ENCODE measurements around the gene EIF1AD. TPM values are rescaled to one million over a fixed set of nuclear protein-coding genes. Genes with fewer than 3 reads are reported as not detected.

The EIF1AD gene
- total and polyA plus RNA-seq, 11 donors, result 12.9 to 44.0 (median 20.7) TPM

- H3K27me3 ChIP-seq, result peaks cover 9 to 29% (median 13%) of the 10 kb centered on the region in 9 donors
- TF ChIP-seq POLR2A (IDR thresholded peaks at IDR 0.05) (no peak), CTCF (IDR thresholded peaks at IDR 0.05) (no peak)
These were observed 14.2 kb upstream of the EIF1AD start for GRCh38 chr11:66015936-66016792.

GRCh38 chr11:66015454-66015881 lies 13.5 kb upstream of the EIF1AD start:
- ATAC-seq (peak; percentile 45 to 76 (median 70)), DNase-seq (peak; percentile 52 to 60 (median 55))
- Histone ChIP-seq H3K36me3 (no peaks in the 10 kb centered on the region), H3K27ac (peak overlapping the region in 8 of 12 donors; percentile 19 to 74 (median 38)), H3K9me3 (no peaks in the 10 kb centered on the region), H3K4me3 (no peak overlapping the region), H3K4me1 (peaks cover 0 to 25% (median 7%) of the 10 kb centered on the region in 12 donors), H3K27me3 (peaks cover 9 to 29% (median 16%) of the 10 kb centered on the region in 9 donors)
- TF ChIP-seq POLR2A (IDR thresholded peaks at IDR 0.05) (no peak), CTCF (IDR thresholded peaks at IDR 0.05) (no peak)
- WGBS, 4 donors, result 32 to 53% (median 50%) methylated on average over 6 to 7 of the region's 7 CpGs
- intact Hi-C loops (cut with DNase I), result no loop called here

More at GRCh38 chr11:66015936-66016792, 14.2 kb upstream of the EIF1AD start:
- ATAC-seq (peak in 3 of 4 donors; percentile 7 to 29 (median 8)), DNase-seq (no peak)
- WGBS, 4 donors, result 64 to 80% (median 76%) methylated on average over 17 to 18 of the region's 18 CpGs
- intact Hi-C loops (cut with DNase I), result no loop called here
- no peak overlapping the region for H3K4me3 ChIP-seq
- H3K27ac ChIP-seq, result peak overlapping the region in 5 of 12 donors; percentile 19 to 74 (median 52)
- no peaks in the 10 kb centered on the region for H3K9me3 ChIP-seq
- H3K4me1 ChIP-seq, result peaks cover 0 to 25% (median 7%) of the 10 kb centered on the region in 12 donors
- H3K36me3 ChIP-seq, result no peaks in the 10 kb centered on the region

- Histone ChIP-seq H3K27me3 (peaks cover 9 to 29% (median 16%) of the 10 kb centered on the region in 9 donors), H3K36me3 (no peaks in the 10 kb centered on the region), H3K27ac (peak overlapping the region in 8 of 12 donors; percentile 19 to 74 (median 38)), H3K4me1 (peaks cover 0 to 25% (median 7%) of the 10 kb centered on the region in 12 donors), H3K4me3 (no peak overlapping the region), H3K9me3 (no peaks in the 10 kb centered on the region)
- intact Hi-C loops (cut with DNase I), result no loop called here
- peak in 1 of 5 donors; percentile 20 for DNase-seq
- TF ChIP-seq CTCF (IDR thresholded peaks at IDR 0.05) (no peak), POLR2A (IDR thresholded peaks at IDR 0.05) (no peak)
- 81 to 97% (median 91%) methylated on average over 5 to 6 of the region's 6 CpGs for WGBS, 4 donors
- ATAC-seq, result peak in 3 of 4 donors; percentile 4 to 10 (median 8)
These were observed 13.0 kb upstream of the EIF1AD start for GRCh38 chr11:66014804-66015453.

- no peak for DNase-seq
- intact Hi-C loops (cut with DNase I), result no loop called here
- peaks cover 9 to 29% (median 16%) of the 10 kb centered on the region in 9 donors for H3K27me3 ChIP-seq
- WGBS, 4 donors, result 53 to 79% (median 65%) methylated on average over 5 to 7 of the region's 7 CpGs
- no peak for ATAC-seq
- no peaks in the 10 kb centered on the region for H3K36me3 ChIP-seq
- H3K9me3 ChIP-seq, result no peaks in the 10 kb centered on the region
- no peak overlapping the region for H3K4me3 ChIP-seq
- H3K27ac ChIP-seq, result no peak overlapping the region
- TF ChIP-seq CTCF (IDR thresholded peaks at IDR 0.05) (no peak), POLR2A (IDR thresholded peaks at IDR 0.05) (no peak)
- peaks cover 0 to 25% (median 7%) of the 10 kb centered on the region in 12 donors for H3K4me1 ChIP-seq
These were observed 11.8 kb upstream of the EIF1AD start for GRCh38 chr11:66013762-66014100.
